HG03460 (cell line): ENCODE results near the gene PDGFRA.
A peak's percentile ranks its signal among the peaks of the same experiment; 100 is the strongest.

Experiments
- ATAC-seq: cut with Tn5 transposase; IDR thresholded peaks from one replicate; pipeline ENCODE4 v1.9.1; 2021; ENCODE audit not compliant: unreplicated experiment

The PDGFRA gene

DNA sequence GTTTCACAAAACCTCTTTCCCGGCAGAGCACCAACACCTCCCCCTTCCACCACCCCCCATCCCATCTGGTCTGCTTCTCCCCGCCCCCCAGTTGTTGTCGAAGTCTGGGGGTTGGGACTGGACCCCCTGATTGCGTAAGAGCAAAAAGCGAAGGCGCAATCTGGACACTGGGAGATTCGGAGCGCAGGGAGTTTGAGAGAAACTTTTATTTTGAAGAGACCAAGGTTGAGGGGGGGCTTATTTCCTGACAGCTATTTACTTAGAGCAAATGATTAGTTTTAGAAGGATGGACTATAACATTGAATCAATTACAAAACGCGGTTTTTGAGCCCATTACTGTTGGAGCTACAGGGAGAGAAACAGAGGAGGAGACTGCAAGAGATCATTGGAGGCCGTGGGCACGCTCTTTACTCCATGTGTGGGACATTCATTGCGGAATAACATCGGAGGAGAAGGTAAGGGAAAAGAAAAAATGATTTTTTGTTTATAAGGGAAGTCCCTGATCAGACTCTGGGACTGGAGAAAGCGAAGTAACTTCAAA, at the start of gene PDGFRA:
PDGFRA (plus strand) TSS at position 333 of the 541 bp plus-strand sequence. CDS start 29,476 bp downstream, outside the sequence.
- ATAC-seq = no peak

DNA sequence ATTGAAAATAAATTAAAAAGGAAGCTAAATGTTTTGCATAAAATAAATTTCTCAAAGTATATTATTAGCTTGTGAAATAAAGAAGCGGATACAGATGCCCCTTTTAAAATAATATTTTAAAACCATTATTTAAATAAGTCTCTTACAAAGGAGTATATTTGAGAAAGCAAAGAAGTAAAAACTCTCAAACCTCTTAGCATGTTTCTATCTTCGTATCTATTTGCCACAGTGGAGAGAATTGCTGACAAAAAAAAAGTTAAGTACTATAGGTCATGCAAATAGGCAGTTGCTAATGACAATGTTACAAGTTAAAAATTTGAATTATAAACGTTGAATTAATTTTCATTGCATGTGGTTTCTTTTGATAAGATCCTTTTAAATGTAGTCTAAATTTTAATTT, 44.5 kb upstream of the PDGFRA start:
- no peak for ATAC-seq

DNA sequence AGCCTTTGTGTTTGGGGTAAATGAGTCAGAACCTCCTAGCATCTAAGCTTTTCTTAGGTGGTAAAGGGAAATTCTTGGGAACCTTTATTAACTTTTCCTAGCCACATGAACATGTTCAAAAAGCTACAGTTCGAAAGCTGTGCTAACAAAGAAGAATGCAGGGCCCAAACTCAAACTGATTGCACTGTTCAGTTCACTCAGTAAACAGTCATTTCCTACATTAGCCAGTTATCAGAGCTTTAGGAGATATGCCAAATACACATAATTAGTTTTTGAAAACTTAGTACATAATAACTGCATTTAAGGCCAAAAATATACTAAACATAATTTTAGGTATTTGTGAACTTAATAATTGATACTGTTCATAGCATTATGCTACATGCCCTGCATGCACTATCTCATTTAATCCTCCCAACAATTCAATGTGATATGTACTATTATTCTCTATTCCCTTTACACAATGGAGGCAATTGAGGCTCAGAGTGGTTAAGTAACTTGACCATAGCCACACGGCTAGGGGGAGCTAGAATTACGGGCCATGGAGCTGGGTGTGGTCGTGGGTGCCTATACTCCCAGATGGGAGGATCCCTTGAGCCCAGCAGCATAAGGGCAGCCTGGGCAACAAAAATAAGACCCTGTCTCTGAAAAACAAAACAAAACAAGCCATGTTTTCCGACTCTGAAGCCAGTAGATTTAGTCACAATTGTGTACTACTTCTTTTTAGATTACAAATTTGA, 43.9 kb upstream of the PDGFRA start:
- ATAC-seq = no peak

DNA sequence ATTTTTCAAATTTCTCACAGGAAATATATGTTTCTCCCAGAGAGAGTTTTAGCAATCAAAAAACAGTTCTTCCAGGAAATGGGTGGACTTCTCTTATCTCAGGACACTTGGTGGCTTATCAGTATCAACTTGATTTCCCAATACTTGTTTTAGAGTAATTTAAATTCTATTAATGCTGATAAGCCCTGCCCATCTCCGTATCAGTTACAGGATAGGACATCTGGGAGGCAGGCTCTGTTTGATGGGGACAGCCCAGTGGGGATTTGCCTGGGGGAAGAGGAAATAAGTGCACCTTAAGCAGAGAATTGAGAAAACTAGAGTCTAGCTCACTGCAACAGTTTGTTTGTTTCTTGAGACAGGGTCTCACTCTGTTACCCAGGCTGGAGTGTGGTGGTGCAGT, 43.2 kb upstream of the PDGFRA start:
- ATAC-seq = no peak

DNA sequence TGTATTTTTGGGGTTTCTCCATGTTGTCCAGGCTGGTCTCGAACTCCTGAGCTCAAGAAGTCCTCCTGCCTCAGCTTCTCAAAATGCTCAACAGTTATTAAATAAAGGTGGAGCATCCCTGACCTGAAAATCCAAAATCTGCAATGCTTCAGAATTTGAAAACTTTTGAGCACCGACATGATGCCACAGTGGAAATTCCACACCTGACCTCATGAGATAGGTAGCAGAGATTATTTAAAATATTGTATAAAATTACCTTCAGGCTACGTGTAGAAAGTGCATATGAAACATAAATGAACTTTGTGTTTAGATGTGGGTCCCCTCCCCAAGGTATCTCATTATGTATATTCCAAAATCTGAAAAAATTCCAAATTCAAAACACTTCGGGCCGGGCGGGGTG, 42.7 kb upstream of the PDGFRA start:
- ATAC-seq = no peak

DNA sequence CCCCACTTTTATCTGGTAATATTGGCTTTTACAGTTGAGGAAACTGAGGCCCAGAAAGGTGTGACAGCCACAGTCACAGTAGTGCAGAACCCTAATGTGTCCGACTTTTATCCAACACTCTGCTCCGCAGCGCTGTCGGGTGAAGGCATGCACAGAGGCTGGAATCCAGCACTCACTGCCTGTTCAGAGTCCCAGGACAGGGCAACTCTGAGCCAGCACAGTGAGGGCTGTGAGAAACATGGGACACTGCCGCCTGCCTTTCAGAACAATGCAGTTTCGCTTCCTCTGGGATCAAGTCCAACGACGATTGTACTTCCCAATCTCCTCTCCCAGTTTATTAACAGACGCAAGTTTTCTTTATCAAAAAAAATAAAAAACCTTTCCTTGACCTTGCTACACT, 41.9 kb upstream of the PDGFRA start:
- no peak for ATAC-seq

DNA sequence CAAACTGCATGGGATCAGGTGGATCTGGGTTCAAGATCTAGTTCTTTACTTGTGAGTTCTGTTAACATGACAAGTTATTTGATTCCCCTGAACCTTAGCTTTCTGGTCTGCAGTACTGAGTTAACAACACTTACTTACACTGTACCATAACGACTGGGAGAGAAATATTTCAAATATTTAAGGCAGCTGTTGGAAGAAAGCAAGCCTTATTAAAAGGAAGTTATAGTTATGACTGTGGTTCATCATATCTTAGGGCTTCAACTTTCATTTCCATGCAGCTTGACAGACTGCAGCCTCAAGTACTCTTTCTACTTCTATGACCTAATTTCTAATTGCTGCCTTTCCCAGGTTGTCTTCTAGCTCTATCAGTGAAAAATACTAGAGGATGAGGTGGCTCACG, 40.0 kb upstream of the PDGFRA start:
- no peak for ATAC-seq

DNA sequence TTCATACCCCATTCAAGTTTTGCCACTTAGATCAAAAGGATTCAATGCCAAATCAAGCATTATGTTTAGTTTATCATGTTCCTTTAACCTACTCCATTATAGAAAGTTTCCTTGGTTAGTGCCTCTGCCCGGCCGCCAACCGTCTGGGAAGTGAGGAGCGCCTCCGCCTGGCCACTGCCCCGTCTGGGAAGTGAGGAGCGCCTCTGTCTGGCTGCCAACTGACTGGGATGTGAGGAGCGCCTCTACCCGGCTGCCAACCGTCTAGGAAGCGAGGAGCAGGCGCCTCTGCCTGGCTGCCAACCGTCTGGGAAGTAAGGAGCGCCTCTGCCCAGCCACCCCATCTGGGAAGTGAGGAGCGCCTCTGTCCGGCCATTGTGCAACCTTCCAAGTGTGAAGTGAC, 36.3 kb upstream of the PDGFRA start:
- no peak for ATAC-seq

DNA sequence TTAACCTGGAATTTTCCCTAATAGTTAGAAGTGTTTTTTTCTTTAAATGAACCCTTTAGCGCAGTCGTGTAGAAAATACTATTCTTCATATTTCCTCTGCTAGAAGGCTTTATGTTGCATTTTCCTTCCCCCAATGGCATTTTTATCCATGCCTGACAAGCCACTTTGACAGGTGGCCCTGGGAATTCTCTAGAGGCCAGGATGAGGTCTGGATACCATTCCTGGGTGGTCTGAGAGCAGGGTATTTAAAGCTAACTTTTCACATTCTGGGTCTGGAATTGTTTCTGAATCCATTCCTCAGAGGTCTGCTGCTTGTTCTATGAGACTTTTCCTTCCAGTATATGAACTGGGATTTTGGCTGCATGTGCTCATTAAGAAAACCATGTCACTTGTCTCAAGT, 31.2 kb upstream of the PDGFRA start:
- no peak for ATAC-seq

DNA sequence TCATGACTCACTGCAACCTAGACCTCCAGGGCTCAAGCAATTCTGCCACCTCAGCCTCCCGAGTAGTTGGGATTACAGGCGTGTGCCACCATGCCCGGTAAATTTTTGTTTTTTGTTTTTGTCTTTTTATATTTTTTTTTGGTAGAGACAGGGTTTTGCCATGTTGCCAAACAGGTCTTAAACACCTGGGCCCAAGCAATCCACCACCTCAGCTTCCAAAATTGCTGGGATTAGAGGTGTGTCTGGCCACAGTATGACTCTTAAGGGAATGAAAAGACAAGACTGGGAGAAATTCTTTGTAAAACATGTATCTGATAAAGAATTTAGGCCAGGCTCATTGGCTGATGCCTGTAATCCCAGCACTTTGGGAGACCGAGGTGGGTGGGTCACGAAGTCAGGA, 29.2 kb upstream of the PDGFRA start:
- no peak for ATAC-seq

DNA sequence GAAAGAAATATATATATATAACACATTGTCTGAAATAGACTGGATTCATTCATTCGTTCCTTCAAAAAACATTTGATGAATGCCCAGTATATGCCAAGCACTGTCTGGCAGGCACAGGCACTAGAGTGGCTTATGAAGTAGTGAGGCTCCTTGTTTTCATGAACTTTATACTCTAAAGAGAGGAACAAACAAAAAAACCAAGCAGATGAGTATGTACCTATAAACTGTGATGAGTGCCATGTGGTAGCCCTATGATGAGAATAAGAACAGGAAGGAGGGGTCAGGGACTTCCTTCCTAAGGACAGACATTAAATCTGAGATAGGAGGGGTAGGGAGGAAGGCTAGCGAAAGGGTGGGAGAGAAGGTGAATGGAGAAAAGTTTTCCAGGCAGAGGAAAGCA, 19.5 kb upstream of the PDGFRA start:
- no peak for ATAC-seq

DNA sequence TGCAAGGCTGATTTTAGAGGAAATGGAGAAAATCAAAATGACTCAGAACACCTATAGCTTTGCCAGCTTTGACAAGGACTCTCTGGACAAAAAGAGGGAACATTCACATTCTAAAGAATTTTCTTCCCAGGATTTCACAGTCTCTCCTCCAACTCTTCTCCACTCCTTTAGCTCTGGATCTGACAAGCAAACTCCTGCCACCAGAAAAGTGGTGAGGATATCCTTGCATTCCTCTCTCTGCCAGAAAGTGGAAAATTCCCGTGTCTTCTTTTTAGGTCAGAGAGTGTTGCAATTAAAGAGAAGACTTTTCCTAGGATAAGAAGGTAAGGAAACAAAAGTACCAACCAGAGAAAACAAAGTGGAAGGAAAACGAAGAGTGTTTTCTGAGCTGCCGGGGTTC, 16.1 kb upstream of the PDGFRA start:
- no peak for ATAC-seq

DNA sequence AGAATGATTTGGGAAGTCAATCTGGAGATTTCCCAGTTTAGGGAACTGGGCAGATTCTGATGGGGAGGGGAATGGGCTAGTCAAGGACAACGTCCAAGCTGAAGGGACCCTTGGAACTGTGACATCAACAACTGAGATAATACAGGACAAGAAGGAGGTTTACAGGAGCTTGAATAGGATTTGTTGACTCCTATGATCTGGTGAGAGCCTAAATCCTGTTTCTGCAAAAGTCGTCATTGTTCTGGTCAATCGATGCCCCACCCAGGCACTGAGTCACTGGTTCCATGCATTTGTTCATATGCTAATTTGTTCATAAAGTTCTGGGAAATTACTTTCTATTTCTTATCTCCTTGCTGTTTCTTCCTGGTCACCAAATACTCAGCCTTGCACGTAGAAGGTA, 15.3 kb upstream of the PDGFRA start:
- ATAC-seq = no peak

DNA sequence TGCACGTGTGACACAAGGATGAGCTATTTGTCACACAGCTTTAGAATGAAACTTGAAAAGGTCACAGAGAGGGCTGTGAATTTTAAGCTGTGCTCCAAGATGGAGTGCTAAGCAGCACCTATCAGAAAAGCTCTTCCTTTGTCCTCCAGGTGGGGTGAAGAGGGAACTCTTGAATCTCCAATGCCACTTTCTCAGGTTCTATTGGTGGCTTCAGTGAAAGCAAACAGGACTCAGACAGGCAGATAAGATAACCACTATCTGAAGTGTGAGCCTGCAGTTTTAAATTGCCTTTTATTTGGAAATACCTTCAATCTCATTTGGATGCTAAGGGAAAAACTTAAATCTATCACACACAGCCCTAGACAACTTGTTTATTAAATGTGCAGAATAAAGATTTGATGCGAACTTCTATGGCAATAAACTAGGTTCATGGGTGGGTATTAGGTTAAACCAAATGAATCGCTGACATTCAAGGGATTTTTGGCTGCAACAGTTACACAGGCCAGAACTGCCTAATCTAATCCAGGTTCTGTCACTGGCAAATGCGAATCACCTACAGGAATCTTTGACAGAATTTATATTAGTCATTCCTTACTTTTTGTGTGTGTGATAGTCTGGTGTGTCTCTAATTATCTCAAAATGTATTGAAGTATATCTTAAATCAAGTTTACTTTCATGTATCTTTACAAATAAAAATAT, 13.6 kb upstream of the PDGFRA start:
- ATAC-seq = no peak

DNA sequence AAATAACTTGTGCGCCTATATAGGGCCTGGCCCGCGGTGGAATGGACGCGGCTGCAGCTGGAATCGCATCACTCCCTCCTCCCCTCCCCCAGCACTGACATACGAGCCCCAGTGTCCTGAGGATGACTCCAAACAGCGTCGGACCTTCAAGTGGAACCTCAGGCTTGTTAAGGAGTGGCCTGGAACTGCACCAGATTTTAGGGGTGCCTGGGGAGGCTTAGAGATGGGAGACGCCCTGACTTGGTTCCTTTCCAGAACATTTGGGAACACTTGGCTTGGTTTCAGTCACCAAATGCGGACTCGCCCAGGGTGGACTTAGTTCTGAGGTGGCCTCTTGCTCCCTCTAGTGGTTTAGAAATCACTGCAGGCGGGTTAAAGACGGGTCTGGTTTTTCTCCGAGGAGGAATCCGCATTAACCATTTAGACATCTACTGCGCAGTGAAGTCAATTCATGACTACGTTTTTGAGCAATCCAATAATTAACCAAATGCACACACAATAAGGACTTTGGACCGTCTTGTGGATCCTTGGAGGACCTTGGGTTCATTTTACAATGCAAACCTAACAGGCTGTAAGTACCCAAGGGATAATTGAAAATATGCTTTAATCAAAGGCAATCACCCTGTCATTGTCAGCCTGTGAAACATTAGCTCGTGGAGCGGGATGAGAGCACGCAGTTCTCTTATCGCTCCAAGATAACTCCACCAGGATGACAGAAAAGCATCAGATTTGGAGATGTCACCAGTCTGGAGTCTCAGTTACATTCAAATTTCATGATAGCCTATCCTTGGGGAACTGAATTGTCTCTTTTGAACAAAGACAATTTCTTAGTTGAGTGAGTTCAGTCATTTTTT, 11.2 kb upstream of the PDGFRA start:
- peak; percentile 80 for ATAC-seq

DNA sequence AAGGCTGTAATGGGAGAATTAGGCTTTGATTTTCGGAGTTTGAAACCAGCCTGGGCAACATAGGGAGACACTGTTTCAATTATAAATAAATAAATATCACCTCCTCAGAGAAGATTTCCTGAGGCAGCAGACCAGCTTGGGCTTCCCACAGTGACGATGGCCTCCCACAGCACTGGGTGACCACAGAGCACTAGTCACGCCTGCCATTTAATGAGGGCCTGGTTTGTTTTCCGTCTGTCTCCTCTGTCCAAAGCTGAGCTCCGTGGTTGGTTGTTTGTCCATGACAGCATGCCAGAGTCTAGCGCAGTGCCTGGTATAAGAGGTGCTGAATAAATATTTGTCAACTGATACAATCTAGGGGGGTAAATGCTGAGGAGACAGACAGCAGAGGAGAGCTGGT, 10.4 kb upstream of the PDGFRA start:
- ATAC-seq = no peak

DNA sequence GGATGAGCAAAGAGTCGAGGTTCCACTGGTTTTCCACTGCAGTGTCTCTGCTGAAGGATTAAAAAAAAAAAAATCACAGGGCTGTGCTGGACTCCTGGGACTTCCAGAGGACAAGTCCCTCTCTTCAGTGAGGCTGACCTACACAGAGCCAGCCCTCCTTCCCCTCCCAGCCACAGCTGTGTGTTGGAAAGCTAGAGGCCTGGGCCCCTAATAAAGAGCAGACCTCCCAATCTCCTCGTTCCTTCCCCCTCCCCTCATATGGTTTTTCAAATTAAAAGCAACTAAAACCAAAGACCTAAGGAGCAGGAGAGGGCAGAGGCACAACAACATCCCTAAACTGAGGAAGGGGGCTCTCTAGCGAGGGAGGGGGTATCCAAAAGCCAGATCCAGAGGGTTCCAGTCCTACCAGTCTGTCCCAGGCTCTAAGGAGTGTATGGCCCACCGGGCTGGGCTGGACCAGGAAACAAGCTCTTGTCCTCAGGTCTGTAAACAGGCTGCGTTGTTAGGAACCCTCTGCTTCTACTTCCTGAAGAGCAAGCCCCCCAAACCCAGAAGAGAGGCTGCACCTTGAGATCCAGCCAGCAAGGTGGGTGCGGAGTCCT, 4.0 kb upstream of the PDGFRA start:
- ATAC-seq = no peak

DNA sequence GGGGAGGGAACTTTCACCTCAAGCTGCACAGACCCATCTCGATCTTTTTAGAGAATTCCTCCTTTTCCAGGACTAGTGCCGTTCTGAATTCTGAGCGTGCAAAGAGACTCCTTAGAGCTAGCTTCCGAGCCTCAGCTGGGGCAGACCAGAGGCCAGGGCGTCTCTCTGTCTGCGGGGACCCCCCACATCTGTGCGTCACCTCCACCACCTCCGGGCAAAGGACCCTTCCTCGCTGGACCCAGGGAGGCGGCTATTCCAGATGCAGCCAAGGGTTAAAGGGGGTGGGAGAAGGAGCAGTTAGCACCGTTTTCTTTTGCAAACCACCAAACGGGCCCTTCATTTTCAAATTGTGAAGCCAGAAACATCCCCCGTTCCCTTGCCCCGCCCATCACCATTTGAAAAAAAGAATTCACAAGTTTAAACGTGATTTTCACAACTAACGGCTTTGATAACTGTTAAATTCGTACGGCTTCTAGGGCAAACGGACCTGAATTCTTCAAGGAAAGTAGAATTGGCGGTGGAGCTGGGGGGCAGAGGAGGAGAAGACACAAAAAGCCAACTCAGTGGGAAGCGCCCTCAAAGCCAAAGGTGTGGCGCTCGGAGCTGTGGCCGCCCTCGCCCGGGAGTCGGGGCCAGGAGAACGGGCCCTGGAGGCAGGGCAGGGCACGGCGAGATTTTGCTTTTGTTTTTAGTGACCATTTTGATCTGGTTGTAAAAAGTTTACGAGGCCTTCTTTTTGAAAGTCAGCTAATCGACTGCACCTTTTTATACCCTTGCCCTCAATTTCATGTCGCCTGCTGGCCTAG, 3.3 kb upstream of the PDGFRA start:
- no peak for ATAC-seq

DNA sequence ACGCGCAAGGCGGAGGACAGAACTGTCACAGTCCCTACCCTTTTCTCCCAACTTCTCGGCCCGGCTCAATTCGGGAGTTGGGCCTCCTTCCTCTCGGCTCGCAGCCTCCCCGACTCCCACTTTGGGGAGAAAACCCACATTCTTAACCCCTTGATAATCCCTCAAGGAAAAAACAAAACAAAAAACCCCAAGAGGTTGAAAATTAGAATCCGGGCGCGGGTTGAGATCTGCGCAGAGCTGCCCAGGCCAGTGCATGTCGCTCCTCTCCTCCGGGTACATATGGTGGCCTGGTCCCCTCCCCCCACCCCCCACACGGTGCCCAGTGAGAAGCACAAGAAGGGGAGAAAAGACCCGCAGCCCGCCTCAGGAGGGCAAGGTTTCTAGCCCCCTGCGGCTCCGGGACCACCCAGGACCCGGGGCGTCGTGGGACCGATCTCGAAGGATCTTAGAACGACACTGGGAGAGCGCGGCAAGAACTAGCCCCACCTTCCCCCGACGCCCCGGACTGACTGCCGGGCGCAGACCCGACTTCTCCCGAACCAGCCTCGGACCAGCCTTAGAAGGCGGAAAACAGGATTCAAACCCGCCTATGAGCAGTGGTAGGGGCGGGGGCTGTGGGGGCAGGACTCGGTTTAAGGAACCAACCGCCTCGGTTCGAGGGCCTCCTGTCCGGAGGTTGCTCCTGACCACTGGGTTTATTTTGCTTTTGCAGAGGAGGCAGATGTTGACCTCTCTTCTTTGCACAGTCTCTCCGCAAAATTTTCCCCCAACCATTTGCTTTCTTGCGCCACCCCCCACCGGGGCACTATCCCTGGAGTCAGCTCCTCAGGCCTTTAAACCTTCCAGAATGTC, 2.5 kb upstream of the PDGFRA start:
- ATAC-seq = no peak
